ENCODE results near the gene CRACDL. TPM values are rescaled to one million over a fixed set of nuclear protein-coding genes. Genes with fewer than 3 reads are reported as not detected.
A peak's percentile ranks its signal among the peaks of the same experiment; 100 is the strongest.

CRACDL gene
- total RNA-seq, 1 donor from 2014 or later, result 1.6 TPM

DNA sequence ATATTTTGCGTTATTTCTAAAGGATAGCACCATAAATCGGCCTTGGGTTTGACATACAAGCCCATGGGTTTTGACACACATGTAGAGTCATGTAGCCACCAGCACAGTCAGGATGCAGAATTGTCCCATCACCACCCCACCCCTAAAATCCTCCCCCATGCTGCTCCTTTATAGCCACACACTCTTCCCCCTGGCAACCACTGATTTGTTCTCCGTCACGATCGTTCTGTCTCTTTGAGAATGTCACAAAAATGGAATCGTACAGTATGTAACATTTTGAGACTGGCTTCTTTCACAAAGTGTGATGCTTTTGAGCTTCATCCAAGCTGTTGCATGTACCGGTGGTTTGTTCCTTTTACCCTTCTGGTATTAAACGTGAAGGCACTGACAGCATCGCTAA lies 39.1 kb downstream of the CRACDL start:
- no peak for DNase-seq (ENCODE audit: low spot score, unreplicated experiment)
- Mint-ChIP-seq H3K27ac (no peak overlapping the region), H3K36me3 (ENCODE audit: insufficient read depth) (no peaks in the 10 kb centered on the region), H3K4me3 (ENCODE audit: low read depth) (no peak overlapping the region), H3K27me3 (peaks cover 5% of the 10 kb centered on the region), H3K4me1 (ENCODE audit: low read depth) (peaks cover 3% of the 10 kb centered on the region), H3K9me3 (ENCODE audit: low read depth) (no peaks in the 10 kb centered on the region)
- TF ChIP-seq, protein P1, sequence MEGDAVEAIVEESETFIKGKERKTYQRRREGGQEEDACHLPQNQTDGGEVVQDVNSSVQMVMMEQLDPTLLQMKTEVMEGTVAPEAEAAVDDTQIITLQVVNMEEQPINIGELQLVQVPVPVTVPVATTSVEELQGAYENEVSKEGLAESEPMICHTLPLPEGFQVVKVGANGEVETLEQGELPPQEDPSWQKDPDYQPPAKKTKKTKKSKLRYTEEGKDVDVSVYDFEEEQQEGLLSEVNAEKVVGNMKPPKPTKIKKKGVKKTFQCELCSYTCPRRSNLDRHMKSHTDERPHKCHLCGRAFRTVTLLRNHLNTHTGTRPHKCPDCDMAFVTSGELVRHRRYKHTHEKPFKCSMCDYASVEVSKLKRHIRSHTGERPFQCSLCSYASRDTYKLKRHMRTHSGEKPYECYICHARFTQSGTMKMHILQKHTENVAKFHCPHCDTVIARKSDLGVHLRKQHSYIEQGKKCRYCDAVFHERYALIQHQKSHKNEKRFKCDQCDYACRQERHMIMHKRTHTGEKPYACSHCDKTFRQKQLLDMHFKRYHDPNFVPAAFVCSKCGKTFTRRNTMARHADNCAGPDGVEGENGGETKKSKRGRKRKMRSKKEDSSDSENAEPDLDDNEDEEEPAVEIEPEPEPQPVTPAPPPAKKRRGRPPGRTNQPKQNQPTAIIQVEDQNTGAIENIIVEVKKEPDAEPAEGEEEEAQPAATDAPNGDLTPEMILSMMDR (IDR thresholded peaks at IDR 0.05; ENCODE audit: unreplicated experiment), result no peak

DNA sequence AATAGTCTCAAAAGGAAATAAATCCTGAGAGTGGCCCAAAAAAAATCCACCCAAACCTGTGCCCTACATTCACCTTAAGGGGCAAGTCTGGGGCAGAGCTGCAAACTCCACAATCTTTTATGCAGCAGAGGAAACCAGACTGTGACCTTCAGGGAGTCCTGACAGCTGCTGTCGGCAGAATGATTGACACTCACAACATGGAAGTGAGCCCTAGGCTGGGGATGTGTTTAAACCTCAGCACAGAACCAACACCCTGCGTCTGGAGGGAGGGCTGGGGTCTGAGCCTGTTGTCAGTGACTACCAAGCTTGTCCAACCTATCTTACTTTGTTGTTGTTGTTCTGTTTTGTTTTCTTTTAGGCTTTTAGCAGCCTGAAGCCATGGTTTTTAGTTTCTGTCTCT lies 39.6 kb downstream of the CRACDL start:
- no peak overlapping the region for H3K4me3 Mint-ChIP-seq (ENCODE audit: low read depth)
- no peaks in the 10 kb centered on the region for H3K9me3 Mint-ChIP-seq (ENCODE audit: low read depth)
- TF ChIP-seq, protein P1 (IDR thresholded peaks at IDR 0.05; ENCODE audit: unreplicated experiment), result no peak
- H3K4me1 Mint-ChIP-seq (ENCODE audit: low read depth), result peaks cover 3% of the 10 kb centered on the region
- DNase-seq (ENCODE audit: low spot score, unreplicated experiment), result no peak
- H3K36me3 Mint-ChIP-seq (ENCODE audit: insufficient read depth), result no peaks in the 10 kb centered on the region
- H3K27ac Mint-ChIP-seq, result no peak overlapping the region
- peaks cover 5% of the 10 kb centered on the region for H3K27me3 Mint-ChIP-seq

DNA sequence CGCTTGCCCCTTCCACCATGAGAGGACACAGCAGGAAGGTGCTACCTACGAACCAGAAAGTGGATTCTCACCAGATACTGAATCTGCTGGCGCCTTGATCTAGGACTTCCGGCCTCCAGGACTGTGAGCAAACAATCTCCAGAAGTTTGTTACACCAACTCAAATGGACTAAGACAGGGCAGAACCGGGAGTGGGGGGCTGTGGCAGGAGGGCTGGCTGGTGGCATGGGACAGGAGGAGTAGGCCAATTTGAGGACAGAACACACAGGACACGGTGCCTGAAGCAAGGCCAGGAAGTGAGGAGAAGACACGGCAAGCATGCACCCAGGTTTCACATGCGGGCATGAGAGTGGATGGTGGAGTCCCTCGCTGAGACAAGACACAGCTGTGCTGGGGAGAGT lies 40.1 kb downstream of the CRACDL start:
- peaks cover 5% of the 10 kb centered on the region for H3K27me3 Mint-ChIP-seq
- H3K4me1 Mint-ChIP-seq (ENCODE audit: low read depth), result peaks cover 3% of the 10 kb centered on the region
- TF ChIP-seq, protein P1 (IDR thresholded peaks at IDR 0.05; ENCODE audit: unreplicated experiment), result no peak
- H3K9me3 Mint-ChIP-seq (ENCODE audit: low read depth), result no peaks in the 10 kb centered on the region
- no peak overlapping the region for H3K4me3 Mint-ChIP-seq (ENCODE audit: low read depth)
- H3K27ac Mint-ChIP-seq, result peak overlapping the region; percentile 35
- DNase-seq (ENCODE audit: low spot score, unreplicated experiment), result no peak
- H3K36me3 Mint-ChIP-seq (ENCODE audit: insufficient read depth), result no peaks in the 10 kb centered on the region

DNA sequence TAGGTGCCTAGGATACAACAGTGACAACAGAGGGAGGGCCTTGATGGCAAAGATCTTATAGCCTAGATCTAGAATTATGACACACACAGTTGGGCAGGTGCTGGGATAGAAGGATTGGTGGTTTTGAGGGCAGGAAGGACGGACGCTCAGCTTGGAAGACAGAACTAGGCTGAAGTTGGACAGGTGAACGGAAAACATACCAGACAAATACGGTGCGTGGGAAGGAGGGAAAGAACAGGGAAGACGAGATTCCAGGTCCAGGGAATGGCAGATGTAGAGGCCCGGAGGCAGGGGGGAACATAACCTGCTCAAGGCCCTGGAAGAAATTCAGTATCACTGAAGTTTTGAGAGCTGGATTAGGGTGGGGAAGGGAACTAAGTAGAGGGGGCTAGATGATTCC lies 40.8 kb downstream of the CRACDL start:
- H3K4me1 Mint-ChIP-seq (ENCODE audit: low read depth), result peaks cover 3% of the 10 kb centered on the region
- no peak for DNase-seq (ENCODE audit: low spot score, unreplicated experiment)
- peaks cover under 1% of the 10 kb centered on the region for H3K9me3 Mint-ChIP-seq (ENCODE audit: low read depth)
- peaks cover 5% of the 10 kb centered on the region for H3K27me3 Mint-ChIP-seq
- no peak overlapping the region for H3K27ac Mint-ChIP-seq
- H3K36me3 Mint-ChIP-seq (ENCODE audit: insufficient read depth), result no peaks in the 10 kb centered on the region
- TF ChIP-seq, protein P1 (IDR thresholded peaks at IDR 0.05; ENCODE audit: unreplicated experiment), result no peak
- H3K4me3 Mint-ChIP-seq (ENCODE audit: low read depth), result no peak overlapping the region

DNA sequence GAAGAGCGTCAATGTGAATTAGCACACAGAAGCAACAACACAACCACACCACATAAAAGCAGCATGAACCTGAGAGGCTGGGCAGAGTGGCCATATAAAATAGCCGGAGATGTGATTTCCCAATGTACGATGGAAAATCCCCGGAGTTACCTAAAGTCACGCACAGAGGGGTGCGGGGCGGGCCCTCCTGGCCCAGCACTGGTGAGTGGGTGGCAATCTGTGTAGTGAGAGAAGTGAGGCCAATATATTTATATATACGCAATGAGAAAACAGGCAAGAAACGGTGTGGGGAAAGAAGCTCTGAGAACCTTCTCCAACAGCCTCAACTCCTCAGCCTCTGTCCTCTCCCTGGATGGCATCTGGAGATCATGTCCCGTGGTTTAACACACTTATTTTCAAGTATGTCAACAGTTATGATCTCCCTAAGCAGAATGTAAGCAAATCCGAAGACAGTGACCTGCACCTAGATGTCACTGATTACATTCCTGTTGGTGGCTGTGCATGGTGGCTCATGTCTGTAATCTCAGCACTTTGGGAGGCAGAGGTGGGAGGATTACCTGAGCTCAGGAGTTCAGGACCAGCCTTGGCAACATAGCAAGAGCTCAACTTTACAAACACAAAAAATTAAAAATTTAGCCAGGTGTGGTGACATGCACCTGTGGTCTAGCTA lies 41.6 kb downstream of the CRACDL start:
- H3K27ac Mint-ChIP-seq, result no peak overlapping the region
- peaks cover 3% of the 10 kb centered on the region for H3K4me1 Mint-ChIP-seq (ENCODE audit: low read depth)
- peaks cover 8% of the 10 kb centered on the region for H3K9me3 Mint-ChIP-seq (ENCODE audit: low read depth)
- peaks cover 5% of the 10 kb centered on the region for H3K27me3 Mint-ChIP-seq
- H3K4me3 Mint-ChIP-seq (ENCODE audit: low read depth), result no peak overlapping the region
- no peak for DNase-seq (ENCODE audit: low spot score, unreplicated experiment)
- TF ChIP-seq, protein P1 (IDR thresholded peaks at IDR 0.05; ENCODE audit: unreplicated experiment), result no peak
- H3K36me3 Mint-ChIP-seq (ENCODE audit: insufficient read depth), result no peaks in the 10 kb centered on the region
